ENCODE data around the gene RERE.

RERE gene

DNA sequence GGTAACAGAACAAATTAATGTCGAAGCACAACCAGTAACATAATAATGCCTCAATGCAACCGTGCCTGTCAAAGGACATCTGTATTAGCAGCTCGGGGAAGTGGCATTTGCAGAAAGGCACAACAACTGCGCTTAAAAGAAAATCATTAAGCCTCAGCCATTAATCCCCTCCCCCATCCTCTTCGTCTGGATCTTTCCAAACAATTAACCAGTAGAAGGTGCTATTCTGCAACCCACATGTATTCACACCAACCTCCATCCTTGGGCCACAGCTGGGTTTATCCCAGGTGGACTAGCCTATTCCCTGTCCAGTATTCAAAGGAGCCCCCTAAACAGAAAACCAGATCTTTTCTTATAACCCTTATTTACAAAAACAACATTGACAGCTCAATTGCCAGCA lies 2.6 kb downstream of the RERE start:
- H3K27ac ChIP-seq = no peak overlapping the region
- peaks cover 14 to 24% of the 10 kb centered on the region in 2 experiments for H3K4me1 ChIP-seq (ENCODE audit: control insufficient read depth in 1 of 2, insufficient read depth in 1 of 2, low read depth in 1 of 2, low read length in 1 of 2)

DNA sequence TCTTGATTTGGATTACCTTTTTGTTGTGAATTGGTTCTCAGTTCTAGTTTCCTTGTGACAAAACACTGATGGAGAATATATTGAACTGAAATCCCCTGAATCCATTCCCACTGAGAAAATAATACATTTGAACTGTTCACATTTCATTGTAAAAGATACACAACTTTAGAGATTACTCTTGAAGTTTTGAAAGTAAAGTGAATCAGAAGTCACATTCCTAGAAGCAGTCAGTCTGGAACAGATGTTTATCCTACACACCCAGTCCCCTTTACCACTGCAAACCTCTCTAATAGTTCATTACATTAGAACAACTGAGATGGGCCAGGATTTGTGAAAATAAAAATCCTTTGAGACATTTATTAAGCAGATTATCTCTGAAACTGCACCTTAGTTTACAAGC lies 3.4 kb downstream of the RERE start:
- Histone ChIP-seq H3K27me3 (no peaks in the 10 kb centered on the region), H3K4me3 (ENCODE audit: low read depth in 1 of 2, low read length in 1 of 2) (no peak overlapping the region), H3K27ac (no peak overlapping the region), H3K9me3 (no peaks in the 10 kb centered on the region), H3K36me3 (no peaks in the 10 kb centered on the region), H3K4me1 (ENCODE audit: control insufficient read depth in 1 of 2, insufficient read depth in 1 of 2, low read depth in 1 of 2, low read length in 1 of 2) (peaks cover 14 to 24% of the 10 kb centered on the region in 2 experiments)
- TF ChIP-seq, protein P1, sequence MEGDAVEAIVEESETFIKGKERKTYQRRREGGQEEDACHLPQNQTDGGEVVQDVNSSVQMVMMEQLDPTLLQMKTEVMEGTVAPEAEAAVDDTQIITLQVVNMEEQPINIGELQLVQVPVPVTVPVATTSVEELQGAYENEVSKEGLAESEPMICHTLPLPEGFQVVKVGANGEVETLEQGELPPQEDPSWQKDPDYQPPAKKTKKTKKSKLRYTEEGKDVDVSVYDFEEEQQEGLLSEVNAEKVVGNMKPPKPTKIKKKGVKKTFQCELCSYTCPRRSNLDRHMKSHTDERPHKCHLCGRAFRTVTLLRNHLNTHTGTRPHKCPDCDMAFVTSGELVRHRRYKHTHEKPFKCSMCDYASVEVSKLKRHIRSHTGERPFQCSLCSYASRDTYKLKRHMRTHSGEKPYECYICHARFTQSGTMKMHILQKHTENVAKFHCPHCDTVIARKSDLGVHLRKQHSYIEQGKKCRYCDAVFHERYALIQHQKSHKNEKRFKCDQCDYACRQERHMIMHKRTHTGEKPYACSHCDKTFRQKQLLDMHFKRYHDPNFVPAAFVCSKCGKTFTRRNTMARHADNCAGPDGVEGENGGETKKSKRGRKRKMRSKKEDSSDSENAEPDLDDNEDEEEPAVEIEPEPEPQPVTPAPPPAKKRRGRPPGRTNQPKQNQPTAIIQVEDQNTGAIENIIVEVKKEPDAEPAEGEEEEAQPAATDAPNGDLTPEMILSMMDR (IDR thresholded peaks at IDR 0.05) = no peak

More for the DNA sequence above, 2.6 kb downstream of the RERE start:
- TF ChIP-seq, protein P1 (IDR thresholded peaks at IDR 0.05) = no peak
- Histone ChIP-seq H3K9me3 (no peaks in the 10 kb centered on the region), H3K27me3 (no peaks in the 10 kb centered on the region), H3K4me3 (ENCODE audit: low read depth in 1 of 2, low read length in 1 of 2) (no peak overlapping the region), H3K36me3 (no peaks in the 10 kb centered on the region)

DNA sequence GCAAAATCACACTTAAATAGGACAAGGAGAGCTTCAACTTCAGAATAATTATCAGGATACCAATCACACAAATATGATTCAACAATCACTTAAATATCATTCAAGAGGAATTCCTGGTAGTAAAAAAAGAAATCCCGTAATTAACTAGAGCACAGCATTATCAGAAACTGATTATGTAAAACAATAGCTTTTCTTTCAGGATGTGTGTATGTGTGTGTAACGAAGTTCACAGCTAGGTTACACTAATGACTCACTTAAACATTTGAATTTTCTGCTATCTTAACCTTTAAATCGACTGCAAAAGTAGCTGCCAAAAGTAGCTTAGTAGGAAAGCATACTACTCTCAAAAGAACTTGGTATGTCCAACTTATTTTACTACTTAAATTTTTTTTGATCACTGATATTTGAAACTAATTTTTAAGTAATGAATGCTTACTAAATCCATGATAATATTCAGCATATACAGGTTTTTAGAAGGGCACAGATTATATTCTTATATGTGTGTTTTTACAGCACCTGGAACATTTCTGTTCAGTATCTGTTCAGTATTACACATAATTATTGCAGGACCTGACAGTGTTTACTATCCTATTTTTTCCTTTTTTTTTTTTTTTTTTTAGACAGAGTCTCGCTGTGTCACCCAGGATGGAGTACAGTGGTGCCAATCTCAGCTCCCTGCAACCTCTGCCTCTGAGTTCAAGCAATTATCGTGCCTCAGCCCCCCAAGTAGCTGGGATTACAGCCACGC lies 4.2 kb downstream of the RERE start:
- H3K36me3 ChIP-seq = no peaks in the 10 kb centered on the region
- H3K4me3 ChIP-seq (ENCODE audit: low read depth in 1 of 2, low read length in 1 of 2) = no peak overlapping the region
- H3K9me3 ChIP-seq = no peaks in the 10 kb centered on the region
- H3K27ac ChIP-seq = no peak overlapping the region
- H3K4me1 ChIP-seq (ENCODE audit: control insufficient read depth in 1 of 2, insufficient read depth in 1 of 2, low read depth in 1 of 2, low read length in 1 of 2) = peaks cover 11 to 19% of the 10 kb centered on the region in 2 experiments
- TF ChIP-seq, protein P1 (IDR thresholded peaks at IDR 0.05) = no peak
- no peaks in the 10 kb centered on the region for H3K27me3 ChIP-seq

DNA sequence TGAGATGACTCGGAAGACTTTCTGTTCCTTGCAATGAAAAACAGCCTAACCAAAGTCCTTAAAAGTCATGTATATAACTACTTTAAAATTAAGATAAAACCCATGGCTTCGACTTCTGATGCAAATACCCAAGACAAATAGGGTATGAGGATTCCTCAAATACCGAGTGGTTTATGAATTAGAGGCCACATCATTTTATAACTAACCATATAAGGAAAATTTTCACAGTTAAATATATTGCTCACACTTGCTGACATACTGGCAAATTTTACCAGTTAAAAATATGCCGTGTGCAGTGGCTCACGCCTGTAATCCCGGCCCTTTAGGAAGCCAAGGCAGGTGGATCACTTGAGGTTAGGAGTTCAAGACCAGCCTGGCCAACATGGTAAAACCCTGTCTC lies 5.4 kb downstream of the RERE start:
- TF ChIP-seq, protein P1 (IDR thresholded peaks at IDR 0.05) = no peak

DNA sequence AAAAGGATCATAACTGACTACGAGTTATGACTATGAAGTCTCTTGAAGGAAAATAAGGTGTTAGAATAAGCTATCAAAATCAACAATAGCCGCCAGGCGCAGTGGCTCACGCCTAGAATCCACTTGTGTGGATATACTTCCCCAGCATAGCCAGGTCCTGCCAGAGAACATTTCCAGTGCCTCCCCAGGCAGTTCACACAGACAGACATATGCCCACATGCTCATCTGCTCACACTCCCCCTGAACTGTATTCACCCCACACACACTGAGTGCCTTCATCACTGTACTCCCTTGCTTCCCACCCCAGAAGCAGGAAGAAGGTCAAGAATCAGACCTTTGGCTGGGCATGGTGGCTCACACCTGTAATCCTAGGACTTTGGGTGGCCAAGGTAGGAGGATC lies 6.5 kb downstream of the RERE start:
- no peaks in the 10 kb centered on the region for H3K9me3 ChIP-seq
- H3K36me3 ChIP-seq = no peaks in the 10 kb centered on the region
- no peak overlapping the region for H3K4me3 ChIP-seq (ENCODE audit: low read depth in 1 of 2, low read length in 1 of 2)
- no peaks in the 10 kb centered on the region for H3K27me3 ChIP-seq
- TF ChIP-seq, protein P1 (IDR thresholded peaks at IDR 0.05) = no peak
- H3K27ac ChIP-seq = no peak overlapping the region
- H3K4me1 ChIP-seq (ENCODE audit: control insufficient read depth in 1 of 2, insufficient read depth in 1 of 2, low read depth in 1 of 2, low read length in 1 of 2) = peaks cover 0 to 4% of the 10 kb centered on the region in 2 experiments

More for the DNA sequence above, 5.4 kb downstream of the RERE start:
- Histone ChIP-seq H3K36me3 (no peaks in the 10 kb centered on the region), H3K9me3 (no peaks in the 10 kb centered on the region), H3K4me1 (ENCODE audit: control insufficient read depth in 1 of 2, insufficient read depth in 1 of 2, low read depth in 1 of 2, low read length in 1 of 2) (peaks cover 8 to 15% of the 10 kb centered on the region in 2 experiments), H3K27ac (no peak overlapping the region), H3K27me3 (no peaks in the 10 kb centered on the region), H3K4me3 (ENCODE audit: low read depth in 1 of 2, low read length in 1 of 2) (no peak overlapping the region)

Data from neutrophil (primary cell).